CD4-positive, alpha-beta memory T cell (primary cell): ENCODE data around the gene SYNPO2. TPM values are rescaled to one million over a fixed set of nuclear protein-coding genes. Genes with fewer than 3 reads are reported as not detected.

ENCODE experiments used
- CTCF ChIA-PET: fragments of 350-600 bp; sonication (Branson Sonifier 250); formaldehyde crosslinking; loops from one replicate; lab custom pipeline; 2021; ENCODE audit warnings: inconsistent platforms; ENCODE audit not compliant: partially characterized antibody; lab: Charles Lee
- POLR2A ChIA-PET: fragments of 350-600 bp; sonication (Branson Sonifier 250); formaldehyde crosslinking; loops from one replicate; lab custom pipeline; 2021; ENCODE audit not compliant: partially characterized antibody; lab: Charles Lee
- DNase-seq, 5 donors: peaks; one replicate each; pipeline versions ENCODE4 v3.0.0 to v3.0.0-alpha.2; 2020 to 2022; ENCODE audit warnings: mixed read lengths in 1 of 5
- H3K27ac ChIP-seq: one replicate; pipeline ENCODE4 v1.7.0; 2013; ENCODE audit warnings: low read depth, low read length
- H3K27me3 ChIP-seq: 2 replicates; pipeline ENCODE4 v1.7.0; 2013; ENCODE audit warnings: mild to moderate bottlenecking, low read length, moderate library complexity; ENCODE audit not compliant: insufficient read depth
- H3K36me3 ChIP-seq: 2 replicates; pipeline ENCODE4 v1.7.0; 2013; ENCODE audit warnings: mild to moderate bottlenecking, low read length, moderate library complexity; ENCODE audit not compliant: insufficient read depth
- H3K4me1 ChIP-seq: 2 replicates; pipeline ENCODE4 v1.7.0; 2013; ENCODE audit warnings: mild to moderate bottlenecking, low read length, moderate library complexity; ENCODE audit not compliant: insufficient read depth
- H3K4me3 ChIP-seq, 2 donors: one replicate each; pipeline ENCODE4 v1.7.0; 2013; ENCODE audit warnings: low read length in 2 of 2, mild to moderate bottlenecking in 1 of 2
- H3K9me3 ChIP-seq, 2 donors: one replicate each; pipeline ENCODE4 v1.7.0; 2013; ENCODE audit warnings: low read length in 2 of 2, control low read depth in 1 of 2; ENCODE audit not compliant: control insufficient read depth in 1 of 2
- H3K27ac Mint-ChIP-seq, 7 donors: one replicate each; pipeline ENCODE4 v1.8.0; 2020 to 2021; ENCODE audit warnings: mixed read lengths in 7 of 7, mild to moderate bottlenecking in 6 of 7, inconsistent platforms in 3 of 7, moderate library complexity in 3 of 7
- H3K27me3 Mint-ChIP-seq, 2 donors: one replicate each; pipeline ENCODE4 v1.8.0; 2020 to 2021; ENCODE audit warnings: mixed read lengths in 2 of 2
- H3K36me3 Mint-ChIP-seq, 2 donors: one replicate each; pipeline ENCODE4 v1.8.0; 2020 to 2021; ENCODE audit warnings: mixed read lengths in 2 of 2, inconsistent platforms in 1 of 2, mild to moderate bottlenecking in 1 of 2
- H3K4me1 Mint-ChIP-seq, 4 donors: one replicate each; pipeline ENCODE4 v1.8.0; 2020 to 2021; ENCODE audit warnings: mixed read lengths in 4 of 4, mild to moderate bottlenecking in 1 of 4
- H3K4me3 Mint-ChIP-seq, 8 donors: one replicate each; pipeline ENCODE4 v1.8.0; 2020 to 2021; ENCODE audit warnings: mixed read lengths in 8 of 8, mild to moderate bottlenecking in 7 of 8, moderate library complexity in 6 of 8, inconsistent platforms in 3 of 8
- H3K9me3 Mint-ChIP-seq, 8 donors: one replicate each; pipeline ENCODE4 v1.8.0; 2020 to 2021; ENCODE audit warnings: mixed read lengths in 8 of 8, mild to moderate bottlenecking in 5 of 8, inconsistent platforms in 3 of 8, moderate library complexity in 1 of 8
- intact Hi-C: fragments of 100-400 bp; cut with micrococcal nuclease; formaldehyde crosslinking; loops from one replicate; pipeline ENCODE4 v1.15.1; 2023
- polyA plus RNA-seq, 2 donors: library from polyadenylated mRNA; unstranded; fragments of 300-500 nt; fragmentation: Illumina TruSeq; gene quantifications; one replicate each; pipeline ENCODE4 v1.2.3, GENCODE V29; 2021
- total RNA-seq, 2 experiments: library from RNA; stranded (reverse); gene quantifications; one replicate each; pipeline ENCODE4 v1.2.3, GENCODE V29; 2021

SYNPO2 gene
- total RNA-seq (1 to 10 TPM; 1.3 to 1.4 TPM), polyA plus RNA-seq (under 1 TPM; 0.04 to 0.34 TPM)

- Mint-ChIP-seq H3K9me3 (no peaks in the 10 kb centered on the region), H3K27me3 (peaks cover 19 to 23% of the 10 kb centered on the region in 2 donors), H3K27ac (no peak within 1 kb of the TSS), H3K4me1 (peaks cover 12 to 16% (median 14%) of the 10 kb centered on the region in 4 donors), H3K4me3 (peak within 1 kb of the TSS; percentile 72 to 85 (median 83)), H3K36me3 (no peaks in the 10 kb centered on the region)
- peak within 1 kb of the TSS in 1 of 2 donors; percentile 23 for H3K4me3 ChIP-seq
- CTCF ChIA-PET, result interaction anchor here (1.6 to 6.6 kb wide), 3 partner anchors 24 to 116 kb away, joined by 3 to 98 read pairs (median 4); no protein-coding TSS in a partner anchor
- H3K9me3 ChIP-seq, result no peaks in the 10 kb centered on the region
- peaks cover 15% of the 10 kb centered on the region for H3K4me1 ChIP-seq
- peak in 4 of 5 donors; percentile 6 to 23 (median 20) for DNase-seq
- POLR2A ChIA-PET, result no interaction called here
- H3K27me3 ChIP-seq, result peaks cover 9% of the 10 kb centered on the region
- no peak within 1 kb of the TSS for H3K27ac ChIP-seq
- H3K36me3 ChIP-seq, result no peaks in the 10 kb centered on the region
- intact Hi-C loops, result no loop called here
Observed at GRCh38 chr4:118888666-118889311, at the start of gene SYNPO2. Gene SYNPO2 (plus strand): TSS chr4:118888854. CDS start chr4:118889037, 183 bp downstream.

- Histone ChIP-seq H3K4me3 (no peak overlapping the region), H3K4me1 (peaks cover 11% of the 10 kb centered on the region), H3K36me3 (no peaks in the 10 kb centered on the region), H3K27me3 (no peaks in the 10 kb centered on the region), H3K9me3 (no peaks in the 10 kb centered on the region), H3K27ac (no peak overlapping the region)
- Mint-ChIP-seq H3K36me3 (peaks cover 0 to 11% of the 10 kb centered on the region in 2 donors), H3K27ac (no peak overlapping the region), H3K4me3 (no peak overlapping the region), H3K27me3 (peaks cover 0 to 3% of the 10 kb centered on the region in 2 donors), H3K4me1 (peaks cover 9 to 19% (median 13%) of the 10 kb centered on the region in 4 donors), H3K9me3 (no peaks in the 10 kb centered on the region)
- intact Hi-C loops, result loop anchor here (5.0 to 10.0 kb wide), 3 partner anchors 155 to 615 kb away; partner anchors contain the start of genes METTL14 and USP53
- ChIA-PET POLR2A (interaction anchor here (1.5 kb wide), 1 partner anchor 10 kb away, joined by 3 read pairs; no protein-coding TSS in a partner anchor), CTCF (interaction anchor here (1.0 to 2.8 kb wide), 2 partner anchors 20 to 25 kb away, joined by 3 to 14 read pairs; no protein-coding TSS in a partner anchor)
- DNase-seq, result no peak
Observed at GRCh38 chr4:118839221-118839927, 49.3 kb upstream of the SYNPO2 start.

DNA sequence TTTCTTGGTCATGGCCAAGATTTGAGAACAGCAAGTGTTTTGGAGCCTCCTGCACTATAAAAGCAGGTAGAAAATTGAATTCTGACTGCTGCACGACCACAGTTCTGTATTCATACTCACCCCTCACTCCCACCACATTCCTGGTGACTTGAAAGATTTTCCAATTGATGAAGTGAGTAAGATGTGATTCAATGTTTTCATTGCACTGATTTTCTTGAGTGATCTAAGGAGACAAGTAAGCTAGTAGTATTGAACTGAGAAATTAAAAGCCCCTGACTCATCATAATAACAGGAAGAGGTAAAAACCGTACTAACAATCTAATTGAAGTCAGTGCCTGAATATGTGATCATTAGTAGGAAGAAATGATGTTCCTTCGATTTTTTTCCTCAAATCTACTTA, 46.6 kb upstream of the SYNPO2 start:
- H3K9me3 ChIP-seq, result no peaks in the 10 kb centered on the region
- no peak for DNase-seq
- H3K9me3 Mint-ChIP-seq, result no peaks in the 10 kb centered on the region
- no peaks in the 10 kb centered on the region for H3K4me1 ChIP-seq
- intact Hi-C loops, result no loop called here
- H3K36me3 Mint-ChIP-seq, result no peaks in the 10 kb centered on the region
- H3K36me3 ChIP-seq, result no peaks in the 10 kb centered on the region
- H3K4me3 ChIP-seq, result no peak overlapping the region
- H3K27me3 ChIP-seq, result no peaks in the 10 kb centered on the region
- H3K27ac Mint-ChIP-seq, result no peak overlapping the region
- ChIA-PET CTCF (no interaction called here), POLR2A (no interaction called here)
- peaks cover 0 to 4% of the 10 kb centered on the region in 2 donors for H3K27me3 Mint-ChIP-seq
- no peak overlapping the region for H3K27ac ChIP-seq
- no peak overlapping the region for H3K4me3 Mint-ChIP-seq
- no peaks in the 10 kb centered on the region for H3K4me1 Mint-ChIP-seq

DNA sequence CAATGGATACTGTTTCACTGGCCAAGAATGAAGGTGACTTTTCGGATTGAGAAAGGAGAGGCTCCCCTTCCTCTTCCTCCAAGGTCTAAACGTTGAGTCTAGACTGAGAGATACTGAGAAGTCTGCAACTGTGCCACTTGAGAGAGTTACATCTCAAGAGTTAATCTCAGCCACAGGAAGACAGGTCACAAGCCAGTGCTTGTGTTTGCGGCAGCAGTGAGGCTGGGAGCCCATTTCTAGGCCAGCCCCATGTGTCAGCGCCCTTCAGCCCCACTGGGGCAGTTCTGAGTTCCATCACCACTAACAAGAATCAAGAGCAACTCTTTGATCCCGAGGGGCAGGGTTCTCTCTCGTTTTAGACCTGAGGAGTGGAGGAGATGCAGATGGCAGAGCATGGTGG, 45.4 kb upstream of the SYNPO2 start:
- intact Hi-C loops, result no loop called here
- Histone ChIP-seq H3K4me1 (no peaks in the 10 kb centered on the region), H3K9me3 (no peaks in the 10 kb centered on the region), H3K27ac (no peak overlapping the region), H3K36me3 (no peaks in the 10 kb centered on the region), H3K4me3 (no peak overlapping the region), H3K27me3 (no peaks in the 10 kb centered on the region)
- H3K27ac Mint-ChIP-seq, result no peak overlapping the region
- no peak overlapping the region for H3K4me3 Mint-ChIP-seq
- no peak for DNase-seq
- ChIA-PET POLR2A (no interaction called here), CTCF (interaction anchor here (1.2 kb wide), 1 partner anchor 22 kb away, joined by 3 read pairs; no protein-coding TSS in a partner anchor)
- H3K27me3 Mint-ChIP-seq, result peaks cover 2 to 6% of the 10 kb centered on the region in 2 donors
- no peaks in the 10 kb centered on the region for H3K36me3 Mint-ChIP-seq
- no peaks in the 10 kb centered on the region for H3K4me1 Mint-ChIP-seq
- no peaks in the 10 kb centered on the region for H3K9me3 Mint-ChIP-seq

GRCh38 chr4:118845552-118846050, 43.1 kb upstream of the SYNPO2 start:
- H3K4me3 Mint-ChIP-seq, result no peak overlapping the region
- POLR2A ChIA-PET, result no interaction called here
- peaks cover 2 to 6% of the 10 kb centered on the region in 2 donors for H3K27me3 Mint-ChIP-seq
- no peaks in the 10 kb centered on the region for H3K27me3 ChIP-seq
- no peaks in the 10 kb centered on the region for H3K9me3 ChIP-seq
- peaks cover 5% of the 10 kb centered on the region for H3K4me1 ChIP-seq
- H3K4me3 ChIP-seq, result no peak overlapping the region
- no peaks in the 10 kb centered on the region for H3K36me3 ChIP-seq
- DNase-seq, result no peak
- H3K36me3 Mint-ChIP-seq, result peaks cover 1 to 4% of the 10 kb centered on the region in 2 donors
- CTCF ChIA-PET, result no interaction called here
- H3K27ac ChIP-seq, result no peak overlapping the region
- no peak overlapping the region for H3K27ac Mint-ChIP-seq
- intact Hi-C loops, result no loop called here
- peaks cover 0 to 1% (median 0%) of the 10 kb centered on the region in 8 donors for H3K9me3 Mint-ChIP-seq
- H3K4me1 Mint-ChIP-seq, result peaks cover 7 to 9% (median 8%) of the 10 kb centered on the region in 4 donors

- Mint-ChIP-seq H3K27ac (no peak overlapping the region), H3K9me3 (peaks cover 0 to 2% (median 0%) of the 10 kb centered on the region in 8 donors), H3K36me3 (peaks cover 3 to 7% of the 10 kb centered on the region in 2 donors), H3K27me3 (peaks cover 2 to 6% of the 10 kb centered on the region in 2 donors), H3K4me3 (no peak overlapping the region), H3K4me1 (peaks cover 12 to 20% (median 15%) of the 10 kb centered on the region in 4 donors)
- Histone ChIP-seq H3K27ac (no peak overlapping the region), H3K36me3 (no peaks in the 10 kb centered on the region), H3K9me3 (no peaks in the 10 kb centered on the region), H3K4me3 (no peak overlapping the region), H3K27me3 (no peaks in the 10 kb centered on the region), H3K4me1 (peaks cover 16% of the 10 kb centered on the region)
- CTCF ChIA-PET, result interaction anchor here (1.3 kb wide), 1 partner anchor 18 kb away, joined by 5 read pairs; no protein-coding TSS in a partner anchor
- POLR2A ChIA-PET, result interaction anchor here (1.3 kb wide), 1 partner anchor 11 kb away, joined by 6 read pairs; the partner anchor contains the start of gene SEC24D
- no peak for DNase-seq
- intact Hi-C loops, result no loop called here
Observed at GRCh38 chr4:118846979-118847378, 41.7 kb upstream of the SYNPO2 start.

DNA sequence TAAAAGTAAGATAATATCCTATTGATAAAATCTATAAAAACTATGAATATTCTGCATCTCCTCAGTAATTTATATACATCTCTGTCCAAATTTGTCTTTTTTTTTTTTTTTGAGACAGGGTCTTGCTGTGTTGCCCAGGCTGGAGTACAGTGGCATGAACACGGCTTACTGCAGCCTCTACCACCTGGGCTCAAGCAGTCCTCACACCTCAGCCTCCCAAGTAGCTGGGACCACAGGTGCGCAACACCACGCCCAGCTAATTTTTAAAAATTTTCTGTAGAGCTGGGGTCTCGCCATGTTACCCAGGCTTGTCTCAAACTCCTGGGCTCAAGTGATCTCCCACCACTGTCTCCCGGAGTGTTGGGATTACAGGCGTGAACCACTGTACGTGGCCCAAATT, 40.4 kb upstream of the SYNPO2 start:
- H3K27ac Mint-ChIP-seq, result no peak overlapping the region
- intact Hi-C loops, result no loop called here

More for the DNA sequence above, 40.4 kb upstream of the SYNPO2 start:
- CTCF ChIA-PET, result no interaction called here
- no peak overlapping the region for H3K27ac ChIP-seq
- POLR2A ChIA-PET, result no interaction called here
- DNase-seq, result no peak
- no peak overlapping the region for H3K4me3 Mint-ChIP-seq
- no peaks in the 10 kb centered on the region for H3K27me3 ChIP-seq
- peaks cover 17 to 26% (median 23%) of the 10 kb centered on the region in 4 donors for H3K4me1 Mint-ChIP-seq
- H3K9me3 Mint-ChIP-seq, result peaks cover 0 to 4% (median 0%) of the 10 kb centered on the region in 8 donors
- peaks cover 18% of the 10 kb centered on the region for H3K4me1 ChIP-seq
- no peaks in the 10 kb centered on the region for H3K36me3 ChIP-seq
- H3K9me3 ChIP-seq, result no peaks in the 10 kb centered on the region
- H3K27me3 Mint-ChIP-seq, result peaks cover 2 to 6% of the 10 kb centered on the region in 2 donors
- peaks cover 9 to 12% of the 10 kb centered on the region in 2 donors for H3K36me3 Mint-ChIP-seq
- no peak overlapping the region for H3K4me3 ChIP-seq
